ENCODE results near the gene DCTN5.

Gene DCTN5

GRCh38 chr16:23651943-23652468 lies 10.7 kb downstream of the DCTN5 start:
- H3K9me3 ChIP-seq (ENCODE audit: control insufficient read depth, low read length), result no peaks in the 10 kb centered on the region
- H3K4me1 ChIP-seq (ENCODE audit: control insufficient read depth, insufficient read depth, low read length), result no peaks in the 10 kb centered on the region
- 95 to 96% methylated on average over 3 to 4 of the region's 4 CpGs for WGBS, 2 experiments
- no peaks in the 10 kb centered on the region for H3K27me3 ChIP-seq (ENCODE audit: control insufficient read depth, insufficient read depth, low read length, poor library complexity, severe bottlenecking)
- no peak overlapping the region for H3K27ac ChIP-seq (ENCODE audit: insufficient read depth, low read depth, low read length, poor library complexity, severe bottlenecking)
- H3K36me3 ChIP-seq (ENCODE audit: control insufficient read depth, insufficient read depth, low read length), result peaks cover under 1% of the 10 kb centered on the region
- no peak overlapping the region for H3K4me3 ChIP-seq (ENCODE audit: insufficient read depth, low read depth, low read length)

GRCh38 chr16:23663918-23664317 lies 22.7 kb downstream of the DCTN5 start:
- Histone ChIP-seq H3K4me1 (ENCODE audit: control insufficient read depth, insufficient read depth, low read length) (no peaks in the 10 kb centered on the region), H3K36me3 (ENCODE audit: control insufficient read depth, insufficient read depth, low read length) (peaks cover 60% of the 10 kb centered on the region), H3K27ac (ENCODE audit: insufficient read depth, low read depth, low read length, poor library complexity, severe bottlenecking) (no peak overlapping the region), H3K9me3 (ENCODE audit: control insufficient read depth, low read length) (no peaks in the 10 kb centered on the region), H3K4me3 (ENCODE audit: insufficient read depth, low read depth, low read length) (no peak overlapping the region), H3K27me3 (ENCODE audit: control insufficient read depth, insufficient read depth, low read length, poor library complexity, severe bottlenecking) (no peaks in the 10 kb centered on the region)
- WGBS, 2 experiments, result 98% methylated on average over 2 of the region's 2 CpGs

GRCh38 chr16:23666571-23667354 lies 25.5 kb downstream of the DCTN5 start:
- Histone ChIP-seq H3K36me3 (ENCODE audit: control insufficient read depth, insufficient read depth, low read length) (peaks cover 53% of the 10 kb centered on the region), H3K4me3 (ENCODE audit: insufficient read depth, low read depth, low read length) (no peak overlapping the region), H3K27ac (ENCODE audit: insufficient read depth, low read depth, low read length, poor library complexity, severe bottlenecking) (no peak overlapping the region), H3K27me3 (ENCODE audit: control insufficient read depth, insufficient read depth, low read length, poor library complexity, severe bottlenecking) (no peaks in the 10 kb centered on the region), H3K9me3 (ENCODE audit: control insufficient read depth, low read length) (no peaks in the 10 kb centered on the region), H3K4me1 (ENCODE audit: control insufficient read depth, insufficient read depth, low read length) (no peaks in the 10 kb centered on the region)
- 92 to 93% methylated on average over 6 of the region's 7 CpGs for WGBS, 2 experiments

- Histone ChIP-seq H3K27me3 (ENCODE audit: control insufficient read depth, insufficient read depth, low read length, poor library complexity, severe bottlenecking) (no peaks in the 10 kb centered on the region), H3K4me1 (ENCODE audit: control insufficient read depth, insufficient read depth, low read length) (no peaks in the 10 kb centered on the region), H3K4me3 (ENCODE audit: insufficient read depth, low read depth, low read length) (no peak overlapping the region), H3K36me3 (ENCODE audit: control insufficient read depth, insufficient read depth, low read length) (peaks cover 53% of the 10 kb centered on the region), H3K9me3 (ENCODE audit: control insufficient read depth, low read length) (no peaks in the 10 kb centered on the region), H3K27ac (ENCODE audit: insufficient read depth, low read depth, low read length, poor library complexity, severe bottlenecking) (no peak overlapping the region)
- 96 to 97% methylated on average over 6 of the region's 6 CpGs for WGBS, 2 experiments
Measured at GRCh38 chr16:23667355-23667659, 26.0 kb downstream of the DCTN5 start.

GRCh38 chr16:23668225-23668624 lies 27.0 kb downstream of the DCTN5 start:
- Histone ChIP-seq H3K27me3 (ENCODE audit: control insufficient read depth, insufficient read depth, low read length, poor library complexity, severe bottlenecking) (no peaks in the 10 kb centered on the region), H3K27ac (ENCODE audit: insufficient read depth, low read depth, low read length, poor library complexity, severe bottlenecking) (no peak overlapping the region), H3K4me1 (ENCODE audit: control insufficient read depth, insufficient read depth, low read length) (no peaks in the 10 kb centered on the region), H3K9me3 (ENCODE audit: control insufficient read depth, low read length) (no peaks in the 10 kb centered on the region), H3K36me3 (ENCODE audit: control insufficient read depth, insufficient read depth, low read length) (peaks cover 54% of the 10 kb centered on the region), H3K4me3 (ENCODE audit: insufficient read depth, low read depth, low read length) (no peak overlapping the region)
- 88 to 92% methylated on average over 1 of the region's 1 CpG for WGBS, 2 experiments

GRCh38 chr16:23668873-23669272 lies 27.6 kb downstream of the DCTN5 start:
- Histone ChIP-seq H3K4me1 (ENCODE audit: control insufficient read depth, insufficient read depth, low read length) (no peaks in the 10 kb centered on the region), H3K27ac (ENCODE audit: insufficient read depth, low read depth, low read length, poor library complexity, severe bottlenecking) (no peak overlapping the region), H3K27me3 (ENCODE audit: control insufficient read depth, insufficient read depth, low read length, poor library complexity, severe bottlenecking) (no peaks in the 10 kb centered on the region), H3K9me3 (ENCODE audit: control insufficient read depth, low read length) (no peaks in the 10 kb centered on the region), H3K36me3 (ENCODE audit: control insufficient read depth, insufficient read depth, low read length) (peaks cover 54% of the 10 kb centered on the region), H3K4me3 (ENCODE audit: insufficient read depth, low read depth, low read length) (no peak overlapping the region)
- 87 to 91% methylated on average over 4 of the region's 4 CpGs for WGBS, 2 experiments

GRCh38 chr16:23670137-23670776 lies 29.0 kb downstream of the DCTN5 start:
- Histone ChIP-seq H3K36me3 (ENCODE audit: control insufficient read depth, insufficient read depth, low read length) (peaks cover 49% of the 10 kb centered on the region), H3K9me3 (ENCODE audit: control insufficient read depth, low read length) (no peaks in the 10 kb centered on the region), H3K27ac (ENCODE audit: insufficient read depth, low read depth, low read length, poor library complexity, severe bottlenecking) (no peak overlapping the region), H3K27me3 (ENCODE audit: control insufficient read depth, insufficient read depth, low read length, poor library complexity, severe bottlenecking) (no peaks in the 10 kb centered on the region), H3K4me3 (ENCODE audit: insufficient read depth, low read depth, low read length) (no peak overlapping the region), H3K4me1 (ENCODE audit: control insufficient read depth, insufficient read depth, low read length) (no peaks in the 10 kb centered on the region)
- 95 to 98% methylated on average over 4 of the region's 4 CpGs for WGBS, 2 experiments

GRCh38 chr16:23673971-23674614 lies 32.8 kb downstream of the DCTN5 start:
- Histone ChIP-seq H3K4me1 (ENCODE audit: control insufficient read depth, insufficient read depth, low read length) (no peaks in the 10 kb centered on the region), H3K4me3 (ENCODE audit: insufficient read depth, low read depth, low read length) (no peak overlapping the region), H3K36me3 (ENCODE audit: control insufficient read depth, insufficient read depth, low read length) (peaks cover 17% of the 10 kb centered on the region), H3K9me3 (ENCODE audit: control insufficient read depth, low read length) (no peaks in the 10 kb centered on the region), H3K27me3 (ENCODE audit: control insufficient read depth, insufficient read depth, low read length, poor library complexity, severe bottlenecking) (no peaks in the 10 kb centered on the region), H3K27ac (ENCODE audit: insufficient read depth, low read depth, low read length, poor library complexity, severe bottlenecking) (no peak overlapping the region)
- WGBS, 2 experiments, result 70 to 78% methylated on average over 8 of the region's 8 CpGs

GRCh38 chr16:23676924-23677480 lies 35.7 kb downstream of the DCTN5 start:
- Histone ChIP-seq H3K27me3 (ENCODE audit: control insufficient read depth, insufficient read depth, low read length, poor library complexity, severe bottlenecking) (no peaks in the 10 kb centered on the region), H3K27ac (ENCODE audit: insufficient read depth, low read depth, low read length, poor library complexity, severe bottlenecking) (no peak overlapping the region), H3K36me3 (ENCODE audit: control insufficient read depth, insufficient read depth, low read length) (peaks cover 13% of the 10 kb centered on the region), H3K4me3 (ENCODE audit: insufficient read depth, low read depth, low read length) (no peak overlapping the region), H3K9me3 (ENCODE audit: control insufficient read depth, low read length) (no peaks in the 10 kb centered on the region), H3K4me1 (ENCODE audit: control insufficient read depth, insufficient read depth, low read length) (peaks cover 18% of the 10 kb centered on the region)
- WGBS, 2 experiments, result 95 to 98% methylated on average over 2 of the region's 2 CpGs
